HCT116 (cell line): ENCODE results near the gene ADD3. TPM values are rescaled to one million over a fixed set of nuclear protein-coding genes. Genes with fewer than 3 reads are reported as not detected.

Experiments used
- ATAC-seq: fragments of 200-7000 bp; cut with Tn5 transposase; 2 replicates; pipeline ENCODE4 v1.9.1; 2020; ENCODE audit warnings: mild to moderate bottlenecking, moderate library complexity
- BruUV-seq: library from RNA; stranded (reverse); fragments of 400-500 nt; replicated peaks from 2 replicates; lab custom pipeline; 2021; lab: Mats Ljungman, UMichigan
- CTCF ChIA-PET: fragments of 300-600 bp; sonication (Branson Sonifier 250); formaldehyde crosslinking; loops from one replicate; lab custom pipeline; 2021; ENCODE audit warnings: antibody characterized with exemption; lab: Charles Lee
- POLR2A ChIA-PET: fragments of 300-600, 350-600 bp; sonication (Branson Sonifier 250); formaldehyde crosslinking; loops from one replicate; lab custom pipeline; 2021; ENCODE audit warnings: antibody characterized with exemption; lab: Charles Lee
- RAD21 ChIA-PET, 2 experiments: fragments of 300-600 bp; sonication (Branson Sonifier 250); formaldehyde crosslinking; loops; one replicate each; lab custom pipeline; 2023; ENCODE audit warnings: low total read pairs in 2 of 2; ENCODE audit not compliant: uncharacterized antibody in 2 of 2, unreplicated experiment in 2 of 2, low non-redundant PET in 1 of 2; lab: Charles Lee
- DNase-seq: peaks from one replicate; pipeline ENCODE4 v3.0.0-alpha.2; 2010; ENCODE audit warnings: low read depth, low spot score
- H2AFZ ChIP-seq: fragments of 200-600 bp; shearing (Covaris generic), sonication (generic); 2 replicates; pipeline ENCODE4 v1.6.1; 2017; ENCODE audit warnings: low read depth, mixed run types, mixed read lengths, antibody characterized with exemption, low read length; ENCODE audit not compliant: poor library complexity, severe bottlenecking
- H3K27ac ChIP-seq: 2 replicates; pipeline ENCODE4 v1.5.1; 2012; ENCODE audit warnings: low read depth, low read length
- H3K27me3 ChIP-seq: fragments of 200-600 bp; sonication (generic); 2 replicates; pipeline ENCODE4 v1.6.1; 2016; ENCODE audit warnings: mixed run types, low read length, mixed read lengths; ENCODE audit not compliant: insufficient read depth
- H3K36me3 ChIP-seq, 2 experiments: fragments of 200-500 bp in 1 of 2; fragments of 200-600 bp in 1 of 2; sonication (Bioruptor generic) in 1 of 2; sonication (generic) in 1 of 2; 2 replicates each; pipeline versions ENCODE4 v1.5.1 to v1.6.1; 2014 to 2016; ENCODE audit warnings: low read length in 2 of 2, inconsistent platforms in 1 of 2, mixed read lengths in 1 of 2, mixed run types in 1 of 2; ENCODE audit not compliant: insufficient read depth in 2 of 2, control insufficient read depth in 1 of 2
- H3K4me1 ChIP-seq, 2 experiments: fragments of 200-600 bp in 1 of 2; sonication (generic) in 1 of 2; 2 replicates each; pipeline versions ENCODE4 v1.5.1 to v1.6.1; 2012 to 2017; ENCODE audit warnings: low read length in 2 of 2, inconsistent platforms in 1 of 2, mild to moderate bottlenecking in 1 of 2, mixed read lengths in 1 of 2, mixed run types in 1 of 2, moderate library complexity in 1 of 2; ENCODE audit not compliant: insufficient read depth in 2 of 2, control insufficient read depth in 1 of 2
- H3K4me2 ChIP-seq: fragments of 200-600 bp; sonication (generic); 2 replicates; pipeline ENCODE4 v1.6.1; 2017; ENCODE audit warnings: mixed run types, low read length, mixed read lengths
- H3K4me3 ChIP-seq, 2 experiments: fragments of 200-600 bp in 1 of 2; sonication (generic) in 1 of 2; replicated peaks in 1 of 2; 2 replicates each; pipeline ENCODE4 v1.5.1; 2011 to 2016; ENCODE audit warnings: low read length in 2 of 2, control low read depth in 1 of 2, low read depth in 1 of 2, mild to moderate bottlenecking in 1 of 2, mixed read lengths in 1 of 2, mixed run types in 1 of 2
- H3K79me2 ChIP-seq: fragments of 200-600 bp; sonication (generic); 2 replicates; pipeline ENCODE4 v1.6.1; 2017; ENCODE audit warnings: mild to moderate bottlenecking, mixed run types, low read length, moderate library complexity, mixed read lengths; ENCODE audit not compliant: insufficient read depth
- H3K9ac ChIP-seq: fragments of 200-600 bp; sonication (generic); 2 replicates; pipeline ENCODE4 v1.6.1; 2016; ENCODE audit warnings: low read length, mixed read lengths
- H3K9me2 ChIP-seq: fragments of 200-600 bp; sonication (generic), shearing (Covaris generic); 2 replicates; pipeline ENCODE4 v1.6.1; 2017; ENCODE audit warnings: mixed run types, mild to moderate bottlenecking, moderate library complexity; ENCODE audit not compliant: insufficient read depth
- H3K9me3 ChIP-seq, 2 experiments: fragments of 200-500 bp in 1 of 2; fragments of 200-600 bp in 1 of 2; sonication (Bioruptor generic) in 1 of 2; sonication (generic) in 1 of 2; 2 replicates each; pipeline ENCODE4 v1.6.1; 2014 to 2017; ENCODE audit warnings: low read length in 2 of 2, mixed read lengths in 2 of 2, inconsistent platforms in 1 of 2, low read depth in 1 of 2, mild to moderate bottlenecking in 1 of 2, mixed run types in 1 of 2, moderate library complexity in 1 of 2; ENCODE audit not compliant: control insufficient read depth in 1 of 2, insufficient read depth in 1 of 2
- H4K20me1 ChIP-seq: fragments of 200-600 bp; sonication (generic), shearing (Covaris generic); 2 replicates; pipeline ENCODE4 v1.6.1; 2017; ENCODE audit warnings: mixed run types, mild to moderate bottlenecking, moderate library complexity; ENCODE audit not compliant: insufficient read depth
- ATF3 ChIP-seq: IDR thresholded peaks from 2 replicates; pipeline ENCODE4 v1.6.1; 2012
- CBX3 ChIP-seq: IDR thresholded peaks from 2 replicates; pipeline ENCODE4 v1.6.1; 2012; ENCODE audit warnings: low read depth
- CTCF ChIP-seq, 3 experiments: fragments of 200-600 bp in 1 of 3; sonication (generic) in 1 of 3; IDR thresholded peaks in 2 of 3; conservative IDR thresholded peaks in 1 of 3; 2 replicates each; pipeline ENCODE4 v1.5.1; 2012 to 2017; ENCODE audit warnings: low read depth in 2 of 3, low read length in 2 of 3, antibody characterized with exemption in 1 of 3, borderline replicate concordance in 1 of 3, control low read depth in 1 of 3, mild to moderate bottlenecking in 1 of 3, mixed read lengths in 1 of 3, mixed run types in 1 of 3, moderate library complexity in 1 of 3; ENCODE audit not compliant: insufficient read depth in 1 of 3
- EGR1 ChIP-seq: IDR thresholded peaks from 2 replicates; pipeline ENCODE4 v1.6.1; 2012; ENCODE audit warnings: low read depth
- ELF1 ChIP-seq: IDR thresholded peaks from 2 replicates; pipeline ENCODE4 v1.6.1; 2012; ENCODE audit warnings: low read depth, borderline replicate concordance
- EZH2 ChIP-seq: fragments of 200-600 bp; sonication (generic); IDR thresholded peaks from 2 replicates; pipeline ENCODE4 v1.6.1; 2017; ENCODE audit warnings: antibody characterized with exemption, mixed run types
- EZH2phosphoT487 ChIP-seq: fragments of 200-600 bp; IDR thresholded peaks from 2 replicates; pipeline ENCODE4 v1.6.1; 2018; ENCODE audit warnings: antibody characterized with exemption, borderline replicate concordance
- MAX ChIP-seq: IDR thresholded peaks from 2 replicates; pipeline ENCODE4 v1.6.1; 2012
- POLR2AphosphoS5 ChIP-seq: IDR thresholded peaks from 2 replicates; pipeline ENCODE4 v1.6.1; 2011; ENCODE audit warnings: mild to moderate bottlenecking, low read depth, low read length, moderate library complexity
- SIN3A ChIP-seq: IDR thresholded peaks from 2 replicates; pipeline ENCODE4 v1.6.1; 2012; ENCODE audit warnings: low read depth
- ZFX ChIP-seq: fragments of 450-650 bp; IDR thresholded peaks from 2 replicates; pipeline ENCODE4 v1.6.1; 2017
- ZNF274 ChIP-seq: fragments of 200-500 bp; sonication (Bioruptor generic); IDR thresholded peaks from 2 replicates; pipeline ENCODE4 v1.6.1; 2014; ENCODE audit warnings: mild to moderate bottlenecking, low read depth, low read length, inconsistent platforms
- intact Hi-C: fragments of 100-400 bp; cut with micrococcal nuclease; formaldehyde crosslinking; loops from 2 replicates; pipeline ENCODE4 v1.10.0; 2022
- total RNA-seq: library from RNA; stranded (reverse); gene quantifications from one replicate; pipeline ENCODE4 v1.2.1, GENCODE V29; 2021; ENCODE audit not compliant: unreplicated experiment

The ADD3 gene
- total RNA-seq, 1 experiment from 2014 or later = 41.1 TPM

- Histone ChIP-seq H3K27ac (no peak overlapping the region), H2AFZ (no peak overlapping the region), H3K4me3 (no peak overlapping the region), H4K20me1 (no peaks in the 10 kb centered on the region), H3K79me2 (no peaks in the 10 kb centered on the region), H3K4me1 (no peaks in the 10 kb centered on the region), H3K9me2 (no peaks in the 10 kb centered on the region; the same call in 1 of the 2 replicates), H3K9ac (no peak overlapping the region), H3K4me2 (no peak overlapping the region), H3K27me3 (0 out of 2 replicates have a peak, but pooled peaks cover 5% of the 10 kb centered on the region), H3K9me3 (no peaks in the 10 kb centered on the region), H3K36me3 (no peaks in the 10 kb centered on the region)
- CTCF ChIA-PET = no interaction called here
- POLR2A ChIA-PET = no interaction called here
- BruUV-seq = no TSS peak
- RAD21 ChIA-PET = no interaction called here
- TF ChIP-seq EZH2 = no peak
- no peak for TF ChIP-seq SIN3A
- no peak for TF ChIP-seq EGR1
- TF ChIP-seq EZH2phosphoT487 = no peak
- TF ChIP-seq ZNF274 = no peak
- TF ChIP-seq ATF3 = no peak
- TF ChIP-seq POLR2AphosphoS5 = no peak
- TF ChIP-seq ELF1 = no peak
- no peak for TF ChIP-seq MAX
- no peak for TF ChIP-seq CBX3
- TF ChIP-seq ZFX = no peak
- TF ChIP-seq CTCF (IDR thresholded peaks at IDR 0.05 in 2 of 3, conservative IDR thresholded peaks at IDR 0.05 in 1 of 3; ENCODE audit: borderline replicate concordance in 1 of 3, insufficient read depth in 1 of 3, low read depth in 2 of 3, low read length in 2 of 3) = no peak
- ATAC-seq = no peak
- intact Hi-C loops = no loop called here
- DNase-seq = no peak
These were observed 26.1 kb upstream of the ADD3 start for GRCh38 chr10:109981650-109982049.
